MM.1S (cell line): Measurements from ENCODE around the gene BRF1.

ENCODE experiments used
- EZH2phosphoT487 ChIP-seq: fragments of 300-600 bp; sonication (generic); IDR thresholded peaks from 2 replicates; pipeline ENCODE4 v1.6.1; 2018; ENCODE audit warnings: antibody characterized with exemption, low read length
- TF ChIP-seq, protein P1 (sequence below): fragments of 300-600 bp; sonication (generic); IDR thresholded peaks from 2 replicates; pipeline ENCODE4 v1.5.1; 2016; ENCODE audit warnings: antibody characterized with exemption, low read length, mixed read lengths

DNA sequence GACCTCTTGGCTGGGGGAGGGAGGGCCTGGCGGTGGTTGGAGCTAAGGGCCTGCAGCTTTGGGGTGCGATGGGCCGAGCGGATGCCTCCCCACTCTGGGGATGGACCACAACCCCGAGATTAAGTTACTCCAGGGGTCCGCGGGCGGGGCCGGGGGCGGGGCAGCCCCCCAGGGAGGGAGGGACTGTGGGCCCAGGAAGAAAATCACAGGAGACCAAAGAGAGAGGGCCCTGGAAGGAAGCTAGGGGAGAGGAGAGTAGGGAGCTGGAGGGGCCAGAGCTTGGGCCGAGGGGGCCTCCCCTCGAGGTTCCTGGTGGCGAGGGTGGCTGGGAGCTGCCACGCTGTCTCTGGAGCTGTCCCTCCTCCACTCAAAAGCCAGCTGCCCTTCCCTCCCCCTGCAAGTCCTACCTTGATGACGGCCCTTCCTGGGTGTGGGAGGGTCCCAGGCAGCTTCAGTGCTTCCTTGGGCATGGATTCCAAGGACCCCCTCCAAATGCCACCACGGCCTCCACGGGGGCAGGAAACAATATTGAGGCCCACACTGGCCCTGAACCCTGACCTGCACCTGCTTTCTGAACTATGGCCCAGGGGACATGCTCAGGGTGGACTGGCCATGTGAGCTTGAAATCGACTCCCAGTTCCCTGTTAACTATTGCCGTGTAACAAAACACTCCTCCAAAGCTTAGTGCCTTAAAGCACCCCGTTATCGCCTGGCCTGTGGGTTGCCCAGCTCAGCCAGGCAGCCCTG, 119.1 kb downstream of the BRF1 start:
- TF ChIP-seq, protein P1, sequence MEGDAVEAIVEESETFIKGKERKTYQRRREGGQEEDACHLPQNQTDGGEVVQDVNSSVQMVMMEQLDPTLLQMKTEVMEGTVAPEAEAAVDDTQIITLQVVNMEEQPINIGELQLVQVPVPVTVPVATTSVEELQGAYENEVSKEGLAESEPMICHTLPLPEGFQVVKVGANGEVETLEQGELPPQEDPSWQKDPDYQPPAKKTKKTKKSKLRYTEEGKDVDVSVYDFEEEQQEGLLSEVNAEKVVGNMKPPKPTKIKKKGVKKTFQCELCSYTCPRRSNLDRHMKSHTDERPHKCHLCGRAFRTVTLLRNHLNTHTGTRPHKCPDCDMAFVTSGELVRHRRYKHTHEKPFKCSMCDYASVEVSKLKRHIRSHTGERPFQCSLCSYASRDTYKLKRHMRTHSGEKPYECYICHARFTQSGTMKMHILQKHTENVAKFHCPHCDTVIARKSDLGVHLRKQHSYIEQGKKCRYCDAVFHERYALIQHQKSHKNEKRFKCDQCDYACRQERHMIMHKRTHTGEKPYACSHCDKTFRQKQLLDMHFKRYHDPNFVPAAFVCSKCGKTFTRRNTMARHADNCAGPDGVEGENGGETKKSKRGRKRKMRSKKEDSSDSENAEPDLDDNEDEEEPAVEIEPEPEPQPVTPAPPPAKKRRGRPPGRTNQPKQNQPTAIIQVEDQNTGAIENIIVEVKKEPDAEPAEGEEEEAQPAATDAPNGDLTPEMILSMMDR, result no peak
- no peak for TF ChIP-seq EZH2phosphoT487
